Activated CD8-positive, alpha-beta memory T cell treated with anti-CD3 and anti-CD28 coated beads for 36 hours (primary cell): ENCODE data around the gene FAM72A. TPM values are rescaled to one million over a fixed set of nuclear protein-coding genes. Genes with fewer than 3 reads are reported as not detected.
"Not testable (repeated sequence)": the region's sequence is repeated elsewhere in the genome, so short reads cannot be mapped to it uniquely, and the experiment has no call there.

Source experiments
- CTCF ChIA-PET: fragments of 350-600 bp; sonication (Branson Sonifier 250); formaldehyde crosslinking; loops from one replicate; lab custom pipeline; 2021; ENCODE audit warnings: antibody characterized with exemption; lab: Charles Lee
- POLR2A ChIA-PET: fragments of 350-600 bp; sonication (Branson Sonifier 250); formaldehyde crosslinking; loops from one replicate; lab custom pipeline; 2021; ENCODE audit warnings: antibody characterized with exemption; lab: Charles Lee
- total RNA-seq, 2 experiments: library from RNA; stranded (reverse); gene quantifications; one replicate each; pipeline ENCODE4 v1.2.3, GENCODE V29; 2021

FAM72A gene
- total RNA-seq, result 10 to 100 TPM; 23.0 to 24.6 TPM

DNA sequence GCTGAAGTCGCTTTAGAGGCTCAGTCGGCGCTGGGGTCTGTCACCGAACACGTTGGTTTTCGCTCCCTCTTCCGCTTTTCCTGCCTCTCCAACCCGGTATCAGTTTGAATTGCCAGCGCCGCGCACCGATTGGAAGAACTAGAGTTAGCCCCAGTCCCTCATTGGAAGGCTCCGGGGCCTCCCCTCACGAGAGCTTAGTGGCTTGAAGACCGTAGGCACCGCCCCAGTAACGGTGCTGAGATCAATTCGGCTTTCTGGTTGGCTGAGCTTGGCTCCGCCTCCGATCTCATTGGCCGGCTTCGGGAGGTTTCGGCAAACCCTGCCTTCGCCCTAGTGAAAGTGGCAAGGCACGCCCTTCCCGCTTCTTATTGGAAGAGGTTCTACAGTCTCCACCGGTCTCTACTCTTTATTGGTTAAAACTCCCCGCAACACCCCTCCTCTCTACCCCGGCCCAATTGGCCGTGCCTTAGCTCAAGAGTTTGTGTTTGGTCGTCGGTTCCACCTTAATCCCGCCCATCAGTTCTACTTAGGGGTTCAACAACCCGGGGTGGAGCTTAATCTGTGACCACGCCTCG lies at the start of gene FAM72A:
Gene FAM72A, minus strand, starts transcription at position 51 of the 575 bp plus-strand sequence. CDS start 814 bp downstream, outside the sequence.
- POLR2A ChIA-PET, CTCF ChIA-PET: not testable (repeated sequence)

DNA sequence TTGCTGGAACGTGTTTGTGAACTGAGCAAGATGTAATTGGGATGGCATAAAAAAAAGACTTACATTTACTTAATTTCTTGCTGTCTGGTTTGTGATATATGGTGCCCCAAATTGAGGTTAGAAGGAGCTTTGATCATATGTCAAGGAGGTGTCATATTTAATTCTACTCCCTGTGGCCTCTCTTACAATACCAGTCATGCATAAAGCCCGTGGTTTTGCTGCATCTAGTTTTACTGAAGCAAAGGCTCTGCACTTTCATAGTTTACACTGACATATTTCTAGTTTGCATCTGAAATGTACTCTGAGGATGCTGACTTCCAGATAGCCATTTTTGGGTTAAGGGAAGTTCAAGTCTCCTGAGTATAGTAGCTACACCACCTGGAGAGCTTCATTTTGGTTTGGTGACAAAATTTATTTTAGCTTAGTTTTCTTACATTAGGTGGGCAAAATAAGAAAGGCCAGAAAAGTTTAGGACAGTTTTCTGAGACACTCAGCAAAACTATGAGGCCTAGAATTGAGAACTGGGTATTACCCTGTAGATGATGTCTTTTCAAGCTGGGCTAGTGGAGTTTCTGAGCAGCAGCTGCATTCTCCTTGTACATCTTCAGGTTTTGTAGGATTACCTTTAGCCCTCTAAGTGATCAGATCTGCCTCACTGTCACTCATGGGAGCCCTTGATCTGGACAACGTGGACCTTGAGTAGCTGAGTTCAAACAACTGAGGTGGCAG lies 48.5 kb upstream of the FAM72A start:
- POLR2A ChIA-PET, CTCF ChIA-PET: not testable (repeated sequence)

DNA sequence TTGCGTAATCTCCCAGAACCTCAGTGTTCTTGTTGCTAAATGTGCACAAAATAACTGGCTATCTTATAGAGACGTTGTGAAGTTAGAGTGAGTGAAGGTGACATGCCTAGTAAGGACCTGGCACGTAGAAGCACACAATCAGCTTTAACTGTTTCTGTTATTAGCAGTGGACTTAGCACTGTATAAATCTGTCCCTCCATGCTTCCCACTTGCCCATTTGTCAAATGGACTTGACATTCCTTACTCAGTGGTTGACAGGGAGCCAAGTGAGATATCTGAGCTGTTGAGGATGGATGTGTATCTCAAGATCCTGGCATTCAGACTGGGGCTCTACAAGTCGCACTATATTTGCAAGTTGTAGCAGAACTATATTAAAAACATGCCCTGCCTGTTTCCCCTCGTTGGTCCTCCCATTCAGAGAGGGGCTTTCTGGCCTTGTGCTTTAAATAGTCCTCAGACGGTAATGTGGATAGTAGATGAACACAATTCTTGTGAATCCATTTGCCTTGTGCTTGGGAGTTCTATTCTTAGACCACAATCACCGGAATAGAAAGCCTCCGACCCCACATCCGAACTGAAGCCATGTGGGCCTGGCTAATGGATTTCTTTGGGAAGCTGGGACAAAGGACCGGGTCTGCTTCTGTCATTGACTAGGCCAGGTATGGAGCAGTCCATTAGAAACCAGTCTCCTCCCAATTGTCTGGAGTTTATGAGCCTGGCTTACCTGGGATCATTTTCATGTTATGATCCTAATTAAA lies 43.7 kb upstream of the FAM72A start:
- POLR2A ChIA-PET, CTCF ChIA-PET: not testable (repeated sequence)

DNA sequence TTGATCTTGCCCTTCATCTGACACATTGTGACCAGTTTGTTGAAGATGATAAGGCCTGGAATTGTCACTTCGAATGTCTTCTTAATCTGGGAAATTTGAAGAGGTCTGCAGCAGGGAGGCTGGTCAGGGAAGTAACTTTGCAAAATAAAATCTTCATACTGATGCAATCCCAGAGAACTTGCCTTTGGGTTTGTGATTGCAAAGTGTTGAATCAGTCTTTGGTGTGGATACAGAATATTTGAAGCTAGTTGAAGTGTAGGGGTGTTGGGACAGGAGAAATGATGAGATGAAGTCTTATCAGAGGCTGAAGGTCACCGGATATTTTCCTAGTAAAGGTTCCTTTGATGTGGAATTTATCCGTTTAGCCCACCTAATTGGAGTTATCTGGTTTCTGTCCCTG lies 42.8 kb upstream of the FAM72A start:
- CTCF ChIA-PET, POLR2A ChIA-PET: not testable (repeated sequence)

DNA sequence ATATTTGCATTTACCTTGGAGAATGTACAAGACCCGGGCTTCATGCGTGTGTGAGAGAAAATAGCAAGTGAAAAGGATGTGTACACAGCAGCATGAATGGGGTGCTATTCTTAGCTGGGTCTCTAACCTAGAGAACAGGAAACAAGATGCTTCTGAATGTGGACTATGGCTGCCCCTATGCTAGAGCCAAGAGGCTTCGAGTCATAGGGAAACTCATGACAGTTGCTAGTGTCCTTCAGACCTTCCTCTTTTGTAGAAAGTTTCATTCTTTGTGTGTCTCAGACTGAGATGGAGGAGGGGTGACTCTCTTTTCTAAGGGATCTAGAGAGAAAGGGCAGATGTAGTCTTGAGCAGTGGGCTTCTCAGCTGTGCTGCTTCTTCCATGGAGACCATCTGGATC lies 40.7 kb upstream of the FAM72A start:
- POLR2A ChIA-PET, CTCF ChIA-PET: not testable (repeated sequence)

DNA sequence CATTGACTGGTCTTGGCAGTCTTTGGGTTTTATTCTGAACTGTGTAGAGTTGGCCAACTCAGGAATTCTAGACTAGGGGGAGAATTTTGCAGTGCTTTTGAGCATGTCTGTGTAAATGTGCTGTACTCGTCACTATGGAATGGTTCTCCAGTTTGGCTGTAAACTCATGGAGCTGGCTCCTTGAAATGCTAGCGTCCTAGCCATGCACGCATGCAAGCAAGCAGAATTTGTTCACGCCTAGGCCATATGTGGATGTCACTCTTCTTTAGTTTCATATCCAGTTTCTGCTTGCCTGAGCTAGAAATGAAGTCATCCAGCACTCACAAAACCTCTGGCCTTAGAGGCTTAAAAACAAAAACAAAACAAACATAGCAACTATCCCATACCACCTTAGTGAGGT lies 37.6 kb upstream of the FAM72A start:
- POLR2A ChIA-PET, CTCF ChIA-PET: not testable (repeated sequence)

DNA sequence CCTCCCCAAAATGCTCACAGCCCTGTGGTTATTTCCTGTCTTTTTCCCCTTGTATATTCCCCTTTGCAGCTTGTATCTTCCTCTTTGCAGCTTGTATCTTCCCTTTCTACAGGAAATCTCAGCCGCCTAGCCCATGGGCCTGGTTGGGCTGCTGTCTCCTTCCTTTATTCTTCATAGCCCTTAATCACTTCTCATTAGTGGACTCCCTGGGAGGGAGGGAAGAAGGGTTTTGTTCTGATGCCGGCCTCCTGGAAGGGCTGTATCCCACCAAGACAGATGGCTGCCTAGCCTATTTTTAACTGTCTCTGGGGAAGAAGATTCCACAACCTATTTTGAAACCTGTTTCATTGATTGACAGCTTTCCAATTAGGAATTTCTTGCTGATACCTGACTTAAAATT lies 32.6 kb upstream of the FAM72A start:
- POLR2A ChIA-PET, CTCF ChIA-PET: not testable (repeated sequence)

DNA sequence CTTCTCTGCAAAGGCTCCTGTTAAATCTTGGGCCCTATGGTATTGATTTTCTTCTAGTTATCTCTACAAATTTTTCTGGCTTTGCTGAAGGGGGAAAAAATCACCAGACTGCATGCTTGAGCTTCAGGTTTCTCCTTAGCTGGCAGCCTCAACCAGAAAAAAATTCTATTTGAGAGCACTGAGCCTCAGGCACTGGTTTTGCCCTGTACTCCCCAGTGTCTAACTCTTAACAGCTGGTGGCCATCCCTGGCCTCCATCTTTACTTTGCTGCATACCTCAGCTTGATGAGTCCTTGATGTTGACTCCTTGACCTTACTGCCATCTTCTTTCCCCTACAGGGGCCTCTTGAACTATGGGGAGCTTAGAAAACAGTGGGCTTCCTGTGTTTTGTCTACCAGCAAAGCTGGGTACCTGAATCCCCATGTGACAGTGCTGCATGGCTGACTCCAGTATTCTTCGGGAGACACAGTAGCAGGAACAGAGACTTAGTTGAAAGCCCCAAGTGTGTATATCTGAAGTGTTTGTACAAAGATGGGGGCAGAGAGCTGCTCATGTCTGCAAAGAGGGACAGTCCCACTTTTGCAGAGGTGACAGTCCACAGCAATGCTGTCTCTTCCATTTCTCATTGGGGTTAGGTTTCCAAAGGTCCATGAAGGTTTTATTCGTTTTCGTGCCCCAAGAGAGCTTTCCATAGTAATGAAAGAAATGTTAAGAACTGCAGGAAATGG lies 31.7 kb upstream of the FAM72A start:
- CTCF ChIA-PET, POLR2A ChIA-PET: not testable (repeated sequence)

DNA sequence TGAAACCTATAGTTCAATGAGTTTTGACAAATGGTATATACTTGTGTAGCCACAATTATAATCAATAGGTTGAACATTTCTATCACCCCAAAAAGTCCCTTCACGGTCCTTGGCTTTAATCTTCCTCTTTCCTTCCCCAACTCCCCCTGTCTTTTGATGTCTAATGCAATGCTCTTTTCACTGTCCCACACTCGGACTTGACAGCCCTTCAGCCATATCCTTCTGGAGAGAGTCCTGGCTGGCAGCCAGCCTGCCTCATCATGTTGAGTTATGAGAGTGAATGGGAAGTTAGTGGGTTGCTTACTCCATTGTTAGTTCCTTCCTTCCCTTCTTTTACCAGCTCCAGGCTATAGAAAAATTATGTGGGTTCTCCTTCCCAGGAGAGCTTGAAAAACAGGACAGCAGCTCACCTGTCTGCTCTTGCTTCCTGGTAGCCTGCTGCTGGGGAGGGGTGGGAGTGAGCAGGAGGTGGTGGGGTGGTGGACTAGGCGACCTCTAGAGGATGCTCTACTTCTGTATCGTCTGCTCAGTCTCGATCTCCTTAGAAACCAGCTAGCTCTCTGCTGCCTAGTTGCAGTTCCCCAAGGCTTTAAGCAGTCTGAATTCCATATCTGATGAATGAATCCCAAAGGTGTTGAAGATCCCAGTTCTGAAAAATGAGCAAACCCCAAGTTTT lies 30.5 kb upstream of the FAM72A start:
- POLR2A ChIA-PET, CTCF ChIA-PET: not testable (repeated sequence)

DNA sequence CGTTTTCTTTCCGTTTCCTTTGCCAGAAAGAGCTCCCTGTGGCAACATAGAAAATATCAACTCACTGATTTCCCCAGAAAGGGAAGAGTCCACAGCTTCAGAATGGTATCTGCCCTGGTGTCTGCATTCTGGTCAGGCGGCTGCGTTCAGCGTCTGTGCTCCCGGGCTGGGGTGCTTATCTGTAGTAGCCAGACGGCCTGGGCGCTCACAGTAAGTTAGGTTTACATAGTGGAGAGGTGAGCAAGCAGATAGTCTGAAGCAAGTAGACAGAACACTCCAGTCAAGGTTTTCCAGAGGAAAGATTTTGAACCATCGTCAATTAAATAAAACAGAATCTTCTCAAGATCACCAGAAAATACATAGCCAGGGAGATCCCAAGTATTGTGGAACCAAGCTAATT lies 29.4 kb upstream of the FAM72A start:
- POLR2A ChIA-PET, result not testable (repeated sequence)

DNA sequence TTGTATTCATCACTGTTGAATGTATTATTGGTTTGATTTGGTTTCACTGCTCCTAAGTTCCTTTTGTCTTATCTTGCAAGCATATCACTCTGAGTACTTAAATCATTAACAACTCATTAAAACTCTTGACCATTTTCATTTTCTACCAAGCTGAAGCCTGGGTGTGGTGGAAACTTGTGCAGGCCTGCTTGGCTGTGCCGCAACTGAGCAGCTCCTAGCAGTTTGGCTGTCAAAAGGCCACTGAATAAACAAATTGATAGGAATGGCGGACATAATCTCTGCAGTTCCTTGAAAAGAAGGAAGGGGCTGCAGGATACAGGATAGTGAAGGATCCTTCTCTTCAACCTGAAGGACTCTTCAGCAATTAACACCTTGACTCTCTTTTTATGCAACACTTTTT lies 26.6 kb upstream of the FAM72A start:
- POLR2A ChIA-PET, CTCF ChIA-PET: not testable (repeated sequence)

More for the DNA sequence above, 29.4 kb upstream of the FAM72A start:
- CTCF ChIA-PET, result not testable (repeated sequence)

DNA sequence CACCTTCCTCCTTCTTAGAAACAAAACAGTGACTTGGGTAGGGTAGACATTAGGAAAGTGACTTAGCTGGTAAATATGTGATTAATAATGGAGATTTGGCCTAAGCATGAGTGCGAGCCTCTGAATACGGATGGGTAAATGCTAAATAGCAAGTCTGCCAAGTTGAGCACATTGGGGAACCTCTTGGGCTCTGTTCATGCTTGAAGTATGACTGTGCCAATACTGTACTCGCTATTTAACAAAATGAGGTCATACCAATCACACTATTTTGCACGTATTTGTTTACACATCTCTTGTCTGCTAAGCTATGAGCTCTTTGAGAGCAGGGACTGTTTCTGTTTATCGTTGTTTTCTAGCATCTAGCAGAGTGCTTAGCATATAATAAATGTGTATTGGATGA lies 24.2 kb upstream of the FAM72A start:
- CTCF ChIA-PET, POLR2A ChIA-PET: not testable (repeated sequence)

DNA sequence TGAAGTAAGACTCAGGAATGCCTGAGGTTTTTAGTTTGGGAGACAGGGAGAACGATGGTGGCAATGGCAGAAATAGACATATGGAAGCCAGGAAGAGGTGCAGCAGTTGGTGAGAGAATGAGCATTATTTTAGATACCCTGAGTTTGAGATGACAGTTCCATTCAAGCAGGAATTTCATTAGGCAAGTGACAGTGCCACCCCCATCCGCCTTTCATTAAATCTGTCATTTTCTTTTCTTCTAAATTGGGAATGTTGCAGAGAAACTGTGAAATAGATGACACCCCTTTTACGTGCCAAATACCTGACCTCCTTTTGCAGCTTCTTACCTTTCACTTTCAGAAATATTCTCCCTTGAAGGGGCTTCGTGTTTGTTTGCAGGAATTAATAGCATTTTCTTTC lies 22.7 kb upstream of the FAM72A start:
- POLR2A ChIA-PET, CTCF ChIA-PET: not testable (repeated sequence)

DNA sequence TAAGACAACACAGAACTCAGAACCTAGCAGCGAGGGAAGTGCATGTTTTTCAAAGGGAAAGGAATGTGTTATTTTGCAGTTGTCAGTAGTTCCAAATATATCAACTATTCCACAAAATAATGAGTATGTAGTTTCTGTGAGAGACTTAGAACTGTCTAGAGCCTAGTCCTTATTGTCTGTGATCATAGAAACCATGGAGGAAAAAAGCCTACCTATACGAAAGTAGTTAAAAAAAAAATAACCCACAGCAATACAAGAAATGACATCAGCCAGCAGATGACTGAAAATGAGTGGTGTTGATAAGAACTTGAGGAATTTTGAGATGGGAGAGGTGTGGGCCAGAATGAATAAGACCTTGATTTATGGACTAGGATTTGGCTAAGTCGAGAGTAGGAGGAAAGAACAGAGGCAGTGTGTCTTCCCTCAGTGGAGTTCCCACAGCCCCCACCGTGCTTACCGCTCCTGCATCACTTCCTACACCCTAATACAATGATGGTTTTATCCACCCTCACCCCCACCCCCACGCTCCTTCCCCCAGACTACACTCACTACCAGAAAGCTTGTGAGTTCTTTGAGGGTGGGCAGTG lies 21.6 kb upstream of the FAM72A start:
- CTCF ChIA-PET, POLR2A ChIA-PET: not testable (repeated sequence)

DNA sequence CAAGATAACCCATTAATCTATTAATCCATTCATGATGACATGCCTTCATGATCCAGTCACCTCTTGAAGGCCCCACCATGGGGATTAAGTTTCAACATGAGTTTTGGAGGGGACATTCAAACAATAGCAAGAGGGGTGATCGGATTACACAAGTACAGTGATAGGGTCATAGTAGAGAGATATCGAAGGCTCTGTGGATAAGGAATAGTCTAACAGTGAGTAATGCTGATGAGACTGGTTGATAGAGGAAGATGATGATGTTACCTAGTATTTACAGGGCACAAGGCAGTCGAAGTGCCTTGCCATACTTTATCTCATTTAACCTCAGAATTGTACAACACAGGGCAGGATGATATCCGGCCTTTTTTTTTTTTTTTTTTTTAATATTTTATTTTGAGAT lies 18.9 kb upstream of the FAM72A start:
- CTCF ChIA-PET, POLR2A ChIA-PET: not testable (repeated sequence)

DNA sequence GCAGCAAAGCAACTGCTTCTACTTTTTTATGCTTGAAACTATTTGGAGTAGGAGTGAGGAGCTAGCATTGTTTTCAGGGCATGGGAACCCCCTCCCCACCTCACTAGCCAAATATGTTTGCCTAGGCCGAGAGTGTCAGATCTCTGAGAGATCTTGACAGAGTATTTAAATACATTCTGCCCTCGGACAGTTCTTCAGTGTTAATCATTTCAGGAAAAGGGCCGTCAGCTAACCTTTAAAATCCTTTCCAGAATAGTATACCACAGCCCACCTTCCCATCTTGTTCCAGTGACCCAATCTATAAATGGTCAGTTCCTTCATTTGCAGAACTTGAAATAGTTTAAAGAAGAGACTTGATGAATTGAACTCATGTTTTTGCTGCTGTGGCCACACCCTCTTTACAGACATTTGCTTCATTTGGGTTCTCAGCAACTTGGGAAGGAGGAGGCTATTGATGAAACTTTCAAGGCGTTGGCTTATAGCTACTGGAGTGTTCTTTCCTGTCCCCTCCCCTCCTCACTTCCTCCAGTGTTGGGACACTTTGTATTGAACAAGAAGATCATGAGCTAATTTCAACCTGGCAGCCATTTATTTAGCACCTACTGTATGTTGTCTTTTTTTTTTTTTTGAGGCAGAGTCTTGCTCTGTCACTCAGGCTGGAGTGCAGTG lies 17.8 kb upstream of the FAM72A start:
- CTCF ChIA-PET, POLR2A ChIA-PET: not testable (repeated sequence)

DNA sequence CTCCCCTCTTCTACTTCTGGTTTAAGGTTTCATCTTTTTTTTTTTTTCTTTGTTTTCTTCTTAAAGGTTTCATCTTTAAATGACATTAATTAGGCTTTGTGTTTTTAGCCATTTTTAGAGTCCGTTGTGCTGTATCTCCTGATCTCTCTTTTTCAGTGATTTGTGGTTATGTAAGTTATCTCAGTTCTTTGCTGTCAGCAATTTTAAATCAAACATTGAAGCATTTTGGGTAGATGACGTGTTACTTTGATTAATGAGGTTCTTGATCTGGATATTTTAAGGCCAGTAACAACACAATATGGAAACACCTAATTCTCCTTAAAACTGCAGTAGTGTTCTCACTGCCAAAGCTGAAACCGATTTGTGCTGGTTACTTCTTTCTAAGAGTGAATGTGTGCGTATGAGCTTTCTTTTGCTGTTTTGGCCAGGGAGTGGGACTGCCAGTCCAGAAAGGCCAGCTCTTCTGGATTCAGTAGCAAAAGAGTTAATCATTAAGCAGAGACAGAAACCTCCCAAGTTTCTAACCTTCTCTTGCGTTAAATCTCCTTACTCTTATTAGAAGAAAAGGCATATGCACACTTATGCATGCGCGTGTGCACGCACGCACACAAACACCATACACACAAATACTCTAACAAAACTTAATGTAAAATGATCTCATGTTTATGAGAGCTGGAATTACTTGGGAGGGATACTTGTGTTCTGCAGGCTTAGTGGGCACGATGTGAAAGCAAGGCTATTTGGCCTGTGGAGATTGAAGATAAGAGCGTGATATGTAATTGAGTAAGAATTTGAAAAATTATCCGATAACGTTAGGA lies 17.1 kb upstream of the FAM72A start:
- CTCF ChIA-PET, POLR2A ChIA-PET: not testable (repeated sequence)

DNA sequence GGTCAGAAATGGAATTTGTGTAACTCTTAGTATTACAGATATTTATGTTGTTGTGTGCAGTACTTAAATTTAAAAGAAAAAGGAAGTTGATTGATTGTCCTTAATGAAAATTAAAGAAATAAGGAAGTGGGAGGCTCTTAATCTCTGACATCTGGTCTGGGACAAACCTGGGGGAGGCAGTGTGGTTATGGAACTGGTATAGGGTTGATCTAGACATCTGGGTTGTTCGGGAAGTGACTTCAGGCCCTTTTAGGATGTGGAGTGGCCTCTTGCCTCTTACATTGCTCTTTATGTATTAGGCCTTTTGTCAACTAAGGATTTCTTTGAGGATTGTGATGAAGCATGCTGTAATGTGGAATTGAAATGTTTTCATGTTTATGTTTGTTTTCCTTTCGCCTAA lies 16.1 kb upstream of the FAM72A start:
- POLR2A ChIA-PET, CTCF ChIA-PET: not testable (repeated sequence)
